HG03039 (cell line): Measurements from ENCODE around the gene VSIG1.

ENCODE experiments used
- ATAC-seq: cut with Tn5 transposase; IDR thresholded peaks from one replicate; pipeline ENCODE4 v1.9.1; 2021; ENCODE audit warnings: mild to moderate bottlenecking, moderate library complexity; ENCODE audit not compliant: unreplicated experiment

The VSIG1 gene

GRCh38 chrX:108064001-108064400, 19.1 kb downstream of the VSIG1 start:
- ATAC-seq: no peak

GRCh38 chrX:108064613-108065012, 19.7 kb downstream of the VSIG1 start:
- no peak for ATAC-seq

- no peak for ATAC-seq
Observed at GRCh38 chrX:108068121-108068520, 23.3 kb downstream of the VSIG1 start.

GRCh38 chrX:108070891-108071290, 26.0 kb downstream of the VSIG1 start:
- no peak for ATAC-seq

- no peak for ATAC-seq
Observed at GRCh38 chrX:108071578-108071977, 26.7 kb downstream of the VSIG1 start.

GRCh38 chrX:108072746-108073145, 27.9 kb downstream of the VSIG1 start:
- ATAC-seq: no peak

- no peak for ATAC-seq
Observed at GRCh38 chrX:108081110-108081509, 36.2 kb downstream of the VSIG1 start.

GRCh38 chrX:108087792-108088191, 42.9 kb downstream of the VSIG1 start:
- ATAC-seq: no peak

- ATAC-seq: no peak
Observed at GRCh38 chrX:108088511-108088910, 43.6 kb downstream of the VSIG1 start.

GRCh38 chrX:108090491-108091263, 45.8 kb downstream of the VSIG1 start:
- ATAC-seq: no peak

- ATAC-seq: peak; percentile 97
Observed at GRCh38 chrX:108091264-108091877, 46.5 kb downstream of the VSIG1 start, which contains the start of the genes ATG4A and PSMD10. TSS of gene ATG4A (plus strand) at chrX:108091778. CDS start at chrX:108091827, 49 bp downstream. TSS of gene PSMD10 (minus strand) at chrX:108091542. CDS start at chrX:108091520, 22 bp downstream.

- ATAC-seq: peak; percentile 32
Observed at GRCh38 chrX:108091878-108092291, 47.0 kb downstream of the VSIG1 start.

GRCh38 chrX:108097380-108097779, 52.5 kb downstream of the VSIG1 start:
- no peak for ATAC-seq

GRCh38 chrX:108105473-108105872, 60.6 kb downstream of the VSIG1 start:
- no peak for ATAC-seq

GRCh38 chrX:108114541-108114940, 69.7 kb downstream of the VSIG1 start:
- ATAC-seq: no peak

- no peak for ATAC-seq
Observed at GRCh38 chrX:108117988-108118387, 73.1 kb downstream of the VSIG1 start.

GRCh38 chrX:108121291-108121690, 76.4 kb downstream of the VSIG1 start:
- no peak for ATAC-seq

- ATAC-seq: no peak
Observed at GRCh38 chrX:108122748-108123147, 77.9 kb downstream of the VSIG1 start.

GRCh38 chrX:108123591-108124366, 78.9 kb downstream of the VSIG1 start:
- ATAC-seq: no peak

- ATAC-seq: no peak
Observed at GRCh38 chrX:108126661-108127060, 81.8 kb downstream of the VSIG1 start.

- ATAC-seq: no peak
Observed at GRCh38 chrX:108127152-108127551, 82.3 kb downstream of the VSIG1 start.
